Activated CD8-positive, alpha-beta memory T cell treated with anti-CD3 and anti-CD28 coated beads for 1 hour (primary cell): Measurements from ENCODE around the gene TM9SF4.

ENCODE experiments used
- DNase-seq, 2 donors: peaks; one replicate each; pipeline ENCODE4 v3.0.0-alpha.2; 2020; ENCODE audit warnings: low read depth in 1 of 2; ENCODE audit errors: extremely low read depth in 1 of 2

TM9SF4 gene

GRCh38 chr20:32205843-32206759 lies 96.6 kb downstream of the TM9SF4 start:
- no peak for DNase-seq

- DNase-seq: no peak
Observed at GRCh38 chr20:32206760-32207625, 97.5 kb downstream of the TM9SF4 start.

- peak; percentile 60 to 85 for DNase-seq
Observed at GRCh38 chr20:32207626-32208498, 98.3 kb downstream of the TM9SF4 start, which contains the start of the genes PLAGL2 and POFUT1. Gene PLAGL2 (minus strand): TSS chr20:32207743. CDS start chr20:32202178, 5,565 bp downstream. Gene POFUT1 (plus strand): TSS chr20:32207880. CDS start chr20:32207942, 62 bp downstream.

- no peak for DNase-seq
Observed at GRCh38 chr20:32208499-32209154, 99.1 kb downstream of the TM9SF4 start.

- DNase-seq: no peak
Observed at GRCh38 chr20:32209850-32210605, 100.5 kb downstream of the TM9SF4 start.

GRCh38 chr20:32213870-32214269 lies 104.4 kb downstream of the TM9SF4 start:
- DNase-seq: no peak

- no peak for DNase-seq
Observed at GRCh38 chr20:32215147-32215546, 105.6 kb downstream of the TM9SF4 start.

GRCh38 chr20:32215729-32216128 lies 106.2 kb downstream of the TM9SF4 start:
- no peak for DNase-seq

- DNase-seq: no peak
Observed at GRCh38 chr20:32216179-32217142, 106.9 kb downstream of the TM9SF4 start.
